HG03108 (cell line): Measurements from ENCODE around the gene PHLDA1.
"Not testable (repeated sequence)": the region's sequence is repeated elsewhere in the genome, so short reads cannot be mapped to it uniquely, and the experiment has no call there.

Experiments
- ATAC-seq: cut with Tn5 transposase; IDR thresholded peaks from one replicate; pipeline ENCODE4 v1.9.1; 2021; ENCODE audit warnings: moderate library complexity; ENCODE audit not compliant: unreplicated experiment

The PHLDA1 gene

DNA sequence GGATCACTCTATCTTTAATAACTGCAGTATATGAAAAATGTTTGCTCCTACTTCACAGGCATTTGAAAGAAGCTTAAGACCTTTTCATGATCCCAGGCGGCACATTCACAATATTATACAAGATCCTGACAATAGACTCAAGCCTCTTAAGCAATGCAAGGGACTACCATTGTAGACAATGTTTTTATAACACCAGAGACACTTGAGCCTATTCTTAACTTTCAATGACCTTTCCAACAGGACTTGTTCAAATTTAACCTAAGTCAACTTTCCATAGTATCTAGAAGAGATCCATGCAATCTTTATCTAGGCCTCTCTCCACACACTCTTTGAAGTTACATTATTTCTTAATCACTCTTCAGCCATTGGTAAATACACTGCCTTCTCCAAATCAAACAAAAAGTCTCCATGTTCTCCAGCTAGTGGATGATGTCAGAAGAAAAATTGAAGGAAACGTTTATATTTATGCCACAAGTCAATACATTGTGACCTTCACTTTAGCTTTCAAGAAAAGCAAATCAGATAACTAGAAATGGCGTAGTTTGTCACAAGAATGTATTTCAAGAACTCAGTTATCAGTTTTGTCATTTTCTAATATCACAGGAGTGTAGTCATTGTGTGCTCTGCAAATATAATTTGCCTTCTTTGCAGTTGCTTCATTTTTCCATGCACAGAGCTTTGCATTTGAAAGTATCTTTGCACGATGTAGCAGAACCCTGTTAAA, 41.2 kb downstream of the PHLDA1 start:
- ATAC-seq: no peak

DNA sequence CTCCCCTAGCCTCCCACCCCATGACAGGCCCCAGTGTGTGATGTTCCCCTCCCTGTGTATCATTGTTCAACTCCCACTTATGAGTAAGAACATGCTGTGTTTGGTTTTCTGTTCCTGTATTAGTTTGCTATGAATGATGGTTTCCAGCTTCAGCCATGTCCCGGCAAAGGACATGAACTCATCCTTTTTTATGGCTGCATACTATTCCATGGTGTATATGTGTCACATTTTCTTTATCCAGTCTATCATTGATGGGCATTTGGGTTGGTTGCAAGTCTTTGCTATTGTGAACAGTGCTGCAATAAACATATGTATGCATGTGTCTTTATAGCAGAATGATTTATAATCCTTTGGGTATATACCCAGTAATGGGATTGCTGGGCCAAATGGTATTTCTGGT, 43.9 kb downstream of the PHLDA1 start:
- ATAC-seq: not testable (repeated sequence)

GRCh38 chr12:75986001-75986746, 45.4 kb downstream of the PHLDA1 start:
- ATAC-seq: no peak

DNA sequence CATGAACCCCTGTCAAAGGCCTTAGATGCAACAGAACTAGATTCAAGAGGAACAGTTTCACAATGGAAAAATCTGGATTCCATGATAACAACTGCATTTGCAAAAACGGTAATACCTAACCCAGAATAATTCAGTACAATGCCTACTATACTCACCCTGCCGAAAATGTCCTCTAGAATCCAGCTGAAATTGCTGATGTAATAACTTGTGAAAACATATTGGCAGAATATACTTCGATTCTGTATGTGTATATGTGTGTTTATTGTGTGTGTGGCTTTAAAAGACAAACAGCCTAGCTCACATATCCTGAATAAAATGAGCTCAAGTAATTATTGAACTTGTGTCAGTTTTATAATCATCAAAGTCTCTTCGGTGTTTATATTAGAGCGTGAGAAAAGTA, 46.0 kb downstream of the PHLDA1 start:
- no peak for ATAC-seq

DNA sequence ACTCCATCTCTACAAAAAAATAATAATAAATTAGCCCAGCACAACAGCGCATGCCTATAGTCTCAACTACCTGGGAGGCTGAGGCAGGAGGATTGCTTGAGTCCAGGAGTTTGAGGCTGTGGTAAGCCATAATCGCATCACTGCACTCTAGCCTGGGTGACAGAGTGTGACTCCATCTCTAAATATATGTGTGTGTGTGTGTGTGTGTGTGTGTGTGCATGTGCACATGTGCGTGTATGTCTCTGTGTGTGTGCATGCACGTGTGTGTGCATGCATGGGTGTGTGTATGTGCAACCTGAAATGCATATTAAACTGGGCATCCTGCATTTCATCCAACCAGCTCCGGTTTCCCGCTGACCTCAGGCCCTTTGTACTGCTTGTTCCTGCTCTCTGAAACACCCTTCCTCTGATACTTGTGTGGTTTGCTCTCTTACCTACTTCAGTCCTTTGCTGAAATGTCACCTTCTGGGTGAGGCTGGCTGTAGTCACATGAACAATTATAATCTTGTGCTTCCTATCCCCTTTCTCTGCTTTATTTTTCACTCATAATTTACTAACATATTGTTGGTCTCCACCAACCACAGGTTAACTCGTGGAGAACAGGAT, 46.9 kb downstream of the PHLDA1 start:
- ATAC-seq: no peak

DNA sequence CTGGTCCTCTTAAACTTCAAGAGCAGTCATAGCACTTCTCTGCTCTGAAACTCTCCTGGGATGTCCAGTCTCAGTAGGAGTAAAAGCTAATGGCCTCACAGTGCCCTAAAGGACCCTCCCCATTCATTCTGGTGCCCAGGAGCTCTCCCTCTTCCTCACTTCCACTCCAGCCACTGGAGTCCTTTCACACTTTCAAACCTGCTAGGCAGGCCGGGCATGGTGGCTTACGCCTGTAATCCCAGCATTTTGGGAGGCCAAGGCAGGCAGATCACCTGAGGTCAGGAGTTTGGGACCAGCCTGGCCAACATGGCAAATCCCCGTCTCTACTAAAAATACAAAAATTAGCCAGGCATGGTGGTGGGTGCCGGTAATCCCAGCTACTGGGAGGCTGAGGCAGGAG, 47.7 kb downstream of the PHLDA1 start:
- not testable (repeated sequence) for ATAC-seq

DNA sequence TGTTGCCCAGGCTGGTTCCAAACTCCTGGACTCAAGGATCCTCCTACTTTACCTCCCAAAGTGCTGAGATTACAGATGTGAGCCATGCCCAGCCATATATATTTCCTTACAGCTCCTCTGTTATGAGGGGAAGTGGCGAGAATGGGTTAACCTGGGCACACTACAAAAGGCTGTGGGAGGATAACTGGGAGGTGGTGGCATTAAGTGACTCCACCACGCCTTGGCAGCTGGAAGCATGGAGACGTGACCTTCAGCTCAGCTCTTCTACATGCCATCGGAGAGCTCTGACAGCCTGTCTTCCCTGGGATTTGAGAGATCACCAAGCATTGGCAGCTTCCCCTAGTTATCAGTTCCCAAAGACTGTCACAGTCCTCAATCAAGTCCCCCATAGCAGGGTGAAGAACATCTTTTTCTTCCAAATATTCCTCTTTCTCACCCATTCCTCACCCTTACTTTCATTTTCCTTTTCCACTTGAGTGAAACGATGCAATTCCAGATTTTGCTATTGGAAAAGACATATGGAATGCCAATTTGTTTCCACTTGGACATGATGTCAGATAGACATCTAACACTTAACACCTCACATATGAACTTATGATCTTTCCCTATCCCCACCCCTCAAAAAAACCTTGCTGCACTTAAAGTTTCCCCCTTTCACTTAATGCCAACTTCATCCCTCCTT, 48.5 kb downstream of the PHLDA1 start:
- ATAC-seq: no peak

- no peak for ATAC-seq
Observed at GRCh38 chr12:75982169-75982564, 49.4 kb downstream of the PHLDA1 start.

- peak; percentile 32 for ATAC-seq
Observed at GRCh38 chr12:75981247-75982168, 50.1 kb downstream of the PHLDA1 start.

- ATAC-seq: no peak
Observed at GRCh38 chr12:75979181-75979580, 52.4 kb downstream of the PHLDA1 start.

DNA sequence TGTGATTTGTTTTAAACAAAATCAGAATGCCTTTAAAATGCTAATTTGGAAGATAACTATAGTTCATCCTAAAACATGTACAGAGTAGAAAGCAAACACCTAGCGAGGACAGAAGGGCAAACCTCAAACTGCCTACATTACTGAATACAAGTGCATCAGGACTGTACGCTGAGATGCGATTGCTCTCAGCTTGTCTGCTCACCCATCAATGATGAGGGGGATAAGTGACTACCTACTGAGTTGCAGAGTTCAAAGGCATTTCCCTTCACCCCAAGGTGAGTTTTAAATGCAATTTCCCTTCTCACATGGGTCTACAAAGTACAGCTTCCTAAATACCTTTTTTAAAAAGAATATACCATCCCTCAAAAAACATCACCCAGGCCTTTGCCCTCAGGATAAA, 52.9 kb downstream of the PHLDA1 start:
- no peak for ATAC-seq

DNA sequence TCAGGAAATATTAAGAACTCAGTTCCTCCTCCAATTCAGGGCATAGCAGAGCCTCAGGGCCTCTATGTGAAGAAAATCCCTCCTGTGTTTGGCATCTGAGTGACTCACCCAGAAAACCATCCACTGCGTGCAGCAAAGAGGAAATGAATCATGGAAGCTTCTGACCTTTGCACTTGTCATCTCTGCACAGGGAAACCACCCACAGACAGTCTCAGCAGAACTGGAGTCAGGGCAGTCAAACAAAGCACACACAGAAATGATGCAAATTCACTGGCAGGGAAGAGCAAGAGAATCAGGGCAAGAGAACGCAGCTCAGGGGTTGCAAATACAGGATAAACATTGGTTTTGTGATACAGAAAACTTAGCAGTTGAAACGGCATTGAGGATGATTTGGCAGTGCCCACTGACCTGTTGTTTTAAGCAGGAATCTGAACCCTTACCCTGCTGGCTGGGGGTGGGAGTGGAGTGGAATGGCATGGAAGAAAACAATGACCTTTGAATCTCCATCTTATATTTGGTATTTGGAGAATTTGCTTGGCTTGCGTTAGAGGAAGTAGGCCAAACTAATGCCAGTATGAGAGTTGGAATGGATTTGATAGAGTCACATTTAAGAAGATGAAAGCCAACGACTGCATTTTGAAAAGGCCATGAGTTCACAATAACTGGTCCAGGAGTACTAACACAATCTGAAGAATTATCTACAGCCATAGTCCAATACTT, 53.5 kb downstream of the PHLDA1 start:
- peak; percentile 97 for ATAC-seq

- no peak for ATAC-seq
Observed at GRCh38 chr12:75977590-75977951, 54.0 kb downstream of the PHLDA1 start.

DNA sequence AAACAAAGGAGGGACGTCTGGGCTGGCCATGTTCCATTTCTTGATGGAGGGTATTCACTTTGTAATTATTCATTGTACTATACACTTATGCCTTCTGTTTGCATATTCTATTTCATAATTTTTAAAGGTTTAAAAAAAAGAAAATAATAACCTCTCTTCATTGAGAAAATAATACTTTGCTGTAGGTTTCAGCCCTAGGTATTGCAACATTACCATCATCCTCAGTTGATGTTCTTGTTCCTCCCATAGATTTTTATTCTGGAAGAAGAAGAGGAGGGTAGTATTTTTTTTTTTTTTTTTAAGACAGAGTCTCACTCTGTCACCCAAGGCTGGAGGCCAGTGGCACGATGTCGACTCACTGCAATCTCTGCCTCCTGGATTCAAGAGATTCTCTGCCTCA, 54.7 kb downstream of the PHLDA1 start:
- ATAC-seq: no peak

DNA sequence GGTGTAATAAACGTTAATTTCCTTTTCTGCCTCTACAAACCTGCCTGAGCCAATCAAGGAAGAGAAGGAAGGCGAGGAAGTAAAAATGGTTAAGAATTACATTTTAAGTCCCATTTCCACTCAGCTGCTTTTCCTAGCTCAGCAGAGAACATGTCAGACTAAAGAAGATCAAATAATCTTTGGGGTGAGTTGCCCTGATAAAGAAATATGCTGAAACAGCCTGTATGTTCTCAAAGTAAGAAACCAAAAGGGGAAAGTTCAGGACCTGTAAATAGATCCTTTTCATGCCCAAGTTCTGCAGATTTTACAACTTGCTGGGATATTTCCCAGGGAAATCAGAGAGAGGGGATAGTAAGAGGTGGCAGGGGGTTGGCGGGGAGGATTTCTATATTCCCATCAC, 55.5 kb downstream of the PHLDA1 start:
- no peak for ATAC-seq

GRCh38 chr12:75975702-75976101, 55.9 kb downstream of the PHLDA1 start:
- ATAC-seq: no peak
